Uterus (tissue), 4 donors: ENCODE results near the gene TWIST1. TPM values are rescaled to one million over a fixed set of nuclear protein-coding genes. Genes with fewer than 3 reads are reported as not detected.
A peak's percentile ranks its signal among the peaks of the same experiment; 100 is the strongest.

ENCODE experiments used
- DNase-seq, 2 donors: peaks; one replicate each; pipeline ENCODE4 v3.0.0-alpha.2; 2019 to 2020
- H3K27ac ChIP-seq, 2 donors: fragments of 200-600 bp; sonication (generic); 1 replicate in 1 of 2; 2 replicates in 1 of 2; pipeline ENCODE4 v1.5.1; 2016 to 2018
- H3K27me3 ChIP-seq, 2 donors: fragments of 200-600 bp; sonication (generic); one replicate each; pipeline ENCODE4 v1.5.1; 2018 to 2019; ENCODE audit warnings: control low read depth in 1 of 2
- H3K36me3 ChIP-seq, 2 donors: fragments of 200-600 bp; sonication (generic); one replicate each; pipeline ENCODE4 v1.5.1; 2019; ENCODE audit warnings: control low read depth in 1 of 2
- H3K4me1 ChIP-seq, 2 donors: fragments of 200-600 bp; sonication (generic); one replicate each; pipeline ENCODE4 v1.5.1; 2018 to 2019; ENCODE audit warnings: control low read depth in 1 of 2
- H3K4me3 ChIP-seq, 2 donors: fragments of 200-600 bp; sonication (generic); 1 replicate in 1 of 2; 2 replicates in 1 of 2; pipeline ENCODE4 v1.5.1; 2018 to 2019; ENCODE audit warnings: mild to moderate bottlenecking in 1 of 2
- H3K9me3 ChIP-seq, 2 donors: fragments of 200-600 bp; sonication (generic); one replicate each; pipeline ENCODE4 v1.5.1; 2019; ENCODE audit warnings: control low read depth in 1 of 2
- POLR2A ChIP-seq, 2 donors: fragments of 450-650 bp; IDR thresholded peaks; one replicate each; pipeline ENCODE4 v1.6.1; 2016; ENCODE audit warnings: antibody characterized with exemption in 2 of 2, mild to moderate bottlenecking in 1 of 2, moderate library complexity in 1 of 2
- intact Hi-C: fragments of 100-400 bp; cut with DNase I; formaldehyde crosslinking; loops from one replicate; pipeline ENCODE4 v1.15.1; 2023; ENCODE audit warnings: low total_unique reads
- total RNA-seq, 4 donors: library from RNA; depleted of rRNA in 3 of 4; stranded (reverse); fragments of >200 nt in 3 of 4; gene quantifications; one replicate each; pipeline versions ENCODE4 v1.1.0 to v1.2.4, GENCODE V29; 2014 to 2023
- TF ChIP-seq, protein P1 (sequence below), 4 experiments: fragments of 200-600 bp in 2 of 4; fragments of 450-650 bp in 2 of 4; sonication (generic) in 2 of 4; IDR thresholded peaks; one replicate each; pipeline ENCODE4 v1.5.1; 2016 to 2019; ENCODE audit warnings: antibody characterized with exemption in 4 of 4, mild to moderate bottlenecking in 2 of 4, moderate library complexity in 1 of 4
- donor health status: DM: yes; HTN: yes; CAD: no.

TWIST1 gene
- total RNA-seq, 4 donors from 2014 or later, result 8.5 to 26.6 (median 19.7) TPM

DNA sequence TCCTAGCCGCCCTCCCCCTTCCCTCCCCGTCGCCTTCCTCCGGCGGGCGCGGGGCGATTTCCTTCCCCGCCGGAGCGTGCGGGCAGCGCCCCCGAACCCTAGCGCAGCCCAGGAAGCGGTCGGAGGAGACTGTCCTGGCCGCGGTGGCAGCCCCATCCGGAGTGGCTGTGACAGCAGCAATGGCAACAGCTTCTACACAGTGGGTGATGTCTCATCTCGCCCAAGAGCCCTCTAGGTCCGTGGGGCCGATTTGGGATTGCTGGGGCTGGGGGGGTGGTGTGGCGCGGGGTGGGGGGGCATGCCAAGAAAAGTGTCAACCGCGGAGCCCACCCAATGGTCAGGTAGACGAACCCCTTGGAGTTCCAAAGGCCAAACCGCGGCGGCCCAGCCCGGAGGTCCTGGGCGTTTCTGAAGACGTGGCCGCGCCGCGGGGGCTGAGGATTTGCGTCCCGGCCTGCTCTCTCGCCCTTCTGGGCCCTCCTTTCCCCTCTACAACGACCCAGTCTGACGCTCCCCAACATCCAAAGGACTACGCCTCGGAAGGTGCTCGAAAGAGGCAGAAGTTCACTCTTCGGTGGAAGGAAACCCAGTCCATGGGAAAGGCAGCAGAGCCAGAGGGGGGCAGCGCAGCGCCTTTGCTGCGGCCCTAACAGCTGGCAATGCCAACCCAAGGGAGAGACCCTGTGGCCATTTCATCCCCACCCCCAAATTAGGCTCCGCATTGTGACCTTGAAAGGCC lies 603 bp upstream of the TWIST1 start:
- DNase-seq, result no peak
- H3K4me3 ChIP-seq, result peak overlapping the region; percentile 52 to 68
- H3K4me1 ChIP-seq, result no peaks in the 10 kb centered on the region
- H3K9me3 ChIP-seq, result no peaks in the 10 kb centered on the region
- no peaks in the 10 kb centered on the region for H3K27me3 ChIP-seq
- intact Hi-C loops, result no loop called here
- H3K36me3 ChIP-seq, result no peaks in the 10 kb centered on the region
- TF ChIP-seq, protein P1, sequence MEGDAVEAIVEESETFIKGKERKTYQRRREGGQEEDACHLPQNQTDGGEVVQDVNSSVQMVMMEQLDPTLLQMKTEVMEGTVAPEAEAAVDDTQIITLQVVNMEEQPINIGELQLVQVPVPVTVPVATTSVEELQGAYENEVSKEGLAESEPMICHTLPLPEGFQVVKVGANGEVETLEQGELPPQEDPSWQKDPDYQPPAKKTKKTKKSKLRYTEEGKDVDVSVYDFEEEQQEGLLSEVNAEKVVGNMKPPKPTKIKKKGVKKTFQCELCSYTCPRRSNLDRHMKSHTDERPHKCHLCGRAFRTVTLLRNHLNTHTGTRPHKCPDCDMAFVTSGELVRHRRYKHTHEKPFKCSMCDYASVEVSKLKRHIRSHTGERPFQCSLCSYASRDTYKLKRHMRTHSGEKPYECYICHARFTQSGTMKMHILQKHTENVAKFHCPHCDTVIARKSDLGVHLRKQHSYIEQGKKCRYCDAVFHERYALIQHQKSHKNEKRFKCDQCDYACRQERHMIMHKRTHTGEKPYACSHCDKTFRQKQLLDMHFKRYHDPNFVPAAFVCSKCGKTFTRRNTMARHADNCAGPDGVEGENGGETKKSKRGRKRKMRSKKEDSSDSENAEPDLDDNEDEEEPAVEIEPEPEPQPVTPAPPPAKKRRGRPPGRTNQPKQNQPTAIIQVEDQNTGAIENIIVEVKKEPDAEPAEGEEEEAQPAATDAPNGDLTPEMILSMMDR (IDR thresholded peaks at IDR 0.05), result no peak
- TF ChIP-seq POLR2A (IDR thresholded peaks at IDR 0.05), result peak in 1 of 2 donors; percentile 2
- peak overlapping the region; percentile 82 to 91 for H3K27ac ChIP-seq

DNA sequence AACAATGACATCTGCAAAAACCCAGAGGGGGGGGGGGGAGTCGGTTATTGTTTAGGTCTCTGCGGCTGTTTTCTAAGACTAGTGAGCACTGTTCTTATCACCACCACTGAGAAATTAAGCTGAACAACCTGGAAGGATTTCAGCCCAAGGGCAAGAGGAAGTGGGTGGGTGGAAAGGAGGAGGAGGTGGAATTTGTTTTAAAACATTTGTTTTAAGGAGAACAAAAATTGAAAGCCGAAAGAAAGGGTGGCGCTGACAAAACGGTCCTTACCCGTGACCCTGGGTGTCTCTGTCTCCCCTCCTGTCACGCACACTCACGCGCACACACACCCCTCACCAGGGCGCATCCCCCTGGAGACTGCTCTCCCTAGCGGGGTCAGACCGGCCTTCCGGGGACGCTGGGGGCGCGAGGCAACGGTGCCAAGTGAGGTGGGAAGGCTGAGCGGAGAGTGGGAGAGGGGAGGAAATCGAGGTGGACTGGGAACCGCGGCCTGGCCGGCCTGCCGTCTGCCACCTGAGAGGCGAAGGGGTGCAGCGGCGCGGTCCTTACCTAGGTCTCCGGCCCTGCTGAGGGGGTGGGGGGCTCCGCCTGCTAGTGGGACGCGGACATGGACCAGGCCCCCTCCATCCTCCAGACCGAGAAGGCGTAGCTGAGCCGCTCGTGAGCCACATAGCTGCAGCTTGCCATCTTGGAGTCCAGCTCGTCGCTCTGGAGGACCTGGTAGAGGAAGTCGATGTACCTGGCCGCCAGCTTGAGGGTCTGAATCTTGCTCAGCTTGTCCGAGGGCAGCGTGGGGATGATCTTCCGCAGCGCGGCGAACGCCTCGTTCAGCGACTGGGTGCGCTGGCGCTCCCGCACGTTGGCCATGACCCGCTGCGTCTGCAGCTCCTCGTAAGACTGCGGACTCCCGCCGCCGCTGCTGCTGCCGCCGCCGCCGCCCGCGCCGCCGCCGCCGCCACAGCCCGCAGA lies 1.0 kb downstream of the TWIST1 start:
- Histone ChIP-seq H3K36me3 (no peaks in the 10 kb centered on the region), H3K27ac (peak overlapping the region; percentile 82 to 91), H3K4me3 (peak overlapping the region; percentile 52 to 68), H3K27me3 (no peaks in the 10 kb centered on the region), H3K4me1 (no peaks in the 10 kb centered on the region), H3K9me3 (no peaks in the 10 kb centered on the region)
- intact Hi-C loops, result no loop called here
- TF ChIP-seq POLR2A (IDR thresholded peaks at IDR 0.05), result no peak
- TF ChIP-seq, protein P1 (IDR thresholded peaks at IDR 0.05), result no peak
- peak; percentile 26 to 28 for DNase-seq

DNA sequence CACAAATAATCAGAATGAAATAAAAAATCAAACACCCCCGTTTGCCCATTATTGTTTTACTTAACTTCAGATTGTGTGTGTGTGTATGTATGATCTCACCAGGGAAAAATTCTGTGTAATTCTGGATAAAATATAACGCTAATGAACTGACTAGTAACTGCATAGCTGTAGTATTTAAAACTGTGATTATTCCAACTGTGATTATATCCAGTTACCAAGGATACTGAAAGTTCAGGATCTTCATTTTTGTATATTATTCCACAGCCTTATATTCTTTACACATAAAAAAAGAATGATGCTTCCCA lies 2.9 kb downstream of the TWIST1 start:
- intact Hi-C loops, result no loop called here
- peak overlapping the region in 1 of 2 donors; percentile 52 for H3K4me3 ChIP-seq
- no peaks in the 10 kb centered on the region for H3K4me1 ChIP-seq
- H3K9me3 ChIP-seq, result no peaks in the 10 kb centered on the region
- DNase-seq, result no peak
- TF ChIP-seq POLR2A (IDR thresholded peaks at IDR 0.05), result no peak
- TF ChIP-seq, protein P1 (IDR thresholded peaks at IDR 0.05), result no peak
- no peaks in the 10 kb centered on the region for H3K27me3 ChIP-seq
- peak overlapping the region; percentile 22 to 73 for H3K27ac ChIP-seq
- no peaks in the 10 kb centered on the region for H3K36me3 ChIP-seq

DNA sequence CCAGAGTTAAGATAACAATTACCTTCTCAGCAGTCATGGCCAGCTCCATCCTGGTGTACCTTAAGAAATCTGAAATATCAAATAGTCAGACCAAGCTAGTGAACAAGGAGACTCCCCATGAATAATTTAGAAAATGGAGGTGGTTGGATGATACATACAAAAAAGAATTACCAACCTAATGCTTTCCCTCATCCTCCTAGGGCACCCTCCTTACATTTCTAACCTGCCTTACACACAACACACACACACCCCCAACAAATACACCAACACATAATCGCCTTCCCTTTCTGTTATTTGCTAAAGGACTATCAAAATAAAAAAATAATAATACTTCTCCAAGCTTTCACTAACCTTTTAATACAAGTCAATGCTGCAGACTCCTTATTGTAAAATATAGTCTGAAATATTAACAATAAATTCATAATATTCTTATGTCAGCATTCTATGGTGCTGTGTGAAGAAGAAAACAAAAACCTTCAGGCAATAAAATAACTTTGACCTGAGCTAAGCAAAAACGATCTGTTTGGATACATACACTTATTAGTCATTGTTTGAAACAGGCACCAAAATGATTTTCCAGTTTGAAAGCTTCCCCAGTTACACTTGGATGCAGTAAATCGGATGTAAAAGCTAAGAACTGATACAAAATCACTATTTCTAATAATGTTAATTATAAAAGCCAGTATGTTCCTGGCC lies 3.4 kb downstream of the TWIST1 start:
- no peaks in the 10 kb centered on the region for H3K27me3 ChIP-seq
- intact Hi-C loops, result no loop called here
- no peak for DNase-seq
- TF ChIP-seq POLR2A (IDR thresholded peaks at IDR 0.05), result no peak
- TF ChIP-seq, protein P1 (IDR thresholded peaks at IDR 0.05), result no peak
- H3K9me3 ChIP-seq, result no peaks in the 10 kb centered on the region
- H3K4me1 ChIP-seq, result no peaks in the 10 kb centered on the region
- H3K36me3 ChIP-seq, result no peaks in the 10 kb centered on the region
- peak overlapping the region in 1 of 2 donors; percentile 52 for H3K4me3 ChIP-seq
- H3K27ac ChIP-seq, result peak overlapping the region; percentile 22 to 73
